ENCODE data around the gene BPIFB2. TPM values are rescaled to one million over a fixed set of nuclear protein-coding genes. Genes with fewer than 3 reads are reported as not detected.

The BPIFB2 gene
- total RNA-seq, 2 experiments from 2014 or later = not detected

DNA sequence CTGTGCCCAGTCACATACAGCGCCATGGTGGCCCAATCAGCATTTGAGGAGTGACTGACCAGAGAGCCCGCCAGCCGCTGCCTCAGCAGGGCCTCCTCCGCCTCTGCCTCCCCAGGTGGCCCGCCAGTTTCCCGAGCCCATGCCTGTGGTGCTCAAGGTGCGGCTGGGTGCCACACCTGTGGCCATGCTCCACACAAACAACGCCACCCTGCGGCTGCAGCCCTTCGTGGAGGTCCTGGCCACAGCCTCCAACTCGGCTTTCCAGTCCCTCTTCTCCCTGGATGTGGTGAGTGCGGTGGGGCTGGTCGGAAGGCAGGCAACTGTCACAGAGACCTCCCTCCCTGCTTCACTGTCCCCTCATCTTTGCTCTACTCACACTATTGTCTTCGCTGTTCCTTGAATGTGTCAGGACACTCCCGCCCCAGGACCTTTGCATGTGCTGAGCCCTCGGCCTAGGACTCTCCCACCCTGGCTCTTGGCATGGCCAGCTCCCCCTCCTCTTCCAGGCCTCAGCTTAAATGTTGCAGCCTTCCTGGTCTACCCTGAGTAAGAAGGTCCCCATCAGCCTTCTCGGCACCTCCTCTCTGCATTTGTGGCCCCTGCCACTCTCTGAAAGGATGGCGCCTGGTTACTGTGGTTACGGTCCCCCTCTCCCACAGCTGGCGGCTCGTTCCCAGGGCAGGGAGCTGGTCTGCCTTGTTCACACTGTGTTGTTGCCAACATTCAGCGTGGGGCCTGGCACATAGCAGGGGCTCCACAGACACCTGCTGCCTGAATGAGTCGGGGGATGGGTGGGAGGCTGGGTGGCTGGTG, 12.2 kb downstream of the BPIFB2 start:
- POLR2A ChIA-PET = no interaction called here
- Mint-ChIP-seq H3K9me3 (no peaks in the 10 kb centered on the region), H3K36me3 (ENCODE audit: low read depth) (no peaks in the 10 kb centered on the region), H3K27ac (no peak overlapping the region), H3K4me3 (no peak overlapping the region), H3K27me3 (no peaks in the 10 kb centered on the region), H3K4me1 (no peaks in the 10 kb centered on the region)
- CTCF ChIA-PET = no interaction called here
- DNase-seq = no peak

DNA sequence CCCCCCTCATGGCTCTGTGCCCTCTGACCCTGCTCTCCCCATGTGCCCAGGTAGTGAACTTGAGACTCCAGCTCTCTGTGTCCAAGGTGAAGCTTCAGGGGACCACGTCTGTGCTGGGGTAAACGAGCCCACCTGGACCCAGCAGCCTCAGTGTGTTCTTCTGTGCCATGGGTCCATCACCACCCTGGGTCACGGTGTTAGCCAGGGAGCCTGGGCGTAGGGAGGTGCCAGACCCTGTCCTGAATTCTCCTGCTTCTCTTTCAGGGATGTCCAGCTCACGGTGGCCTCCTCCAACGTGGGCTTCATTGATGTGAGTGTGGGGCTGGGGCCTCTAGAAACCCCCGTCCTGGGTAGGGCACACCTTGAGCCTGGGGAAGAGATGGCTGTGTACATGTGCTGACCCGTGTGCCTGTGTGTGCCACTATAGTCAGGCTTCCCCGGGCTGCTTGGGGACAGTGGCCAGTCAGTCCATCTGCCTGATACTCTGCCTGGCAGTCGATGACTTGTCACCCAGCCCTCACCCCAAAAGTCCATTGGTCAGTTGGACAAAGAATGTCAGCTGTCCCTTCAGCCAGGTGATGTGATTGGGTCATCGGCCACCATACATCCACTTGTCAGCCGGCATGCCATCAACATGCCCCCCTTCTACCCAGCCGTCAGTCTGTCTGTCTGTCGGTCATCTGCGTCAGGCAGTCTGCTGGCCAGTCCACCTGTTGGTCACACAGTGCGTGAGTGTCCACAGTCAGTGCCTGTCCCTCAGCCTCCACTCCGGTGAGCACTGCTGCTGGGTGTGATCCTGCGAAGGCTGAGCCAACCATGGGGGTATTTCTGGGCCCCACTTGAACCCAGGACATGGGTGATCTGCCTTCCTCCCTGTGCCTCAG, 13.0 kb downstream of the BPIFB2 start:
- no peak overlapping the region for H3K27ac Mint-ChIP-seq
- no peaks in the 10 kb centered on the region for H3K27me3 Mint-ChIP-seq
- no peaks in the 10 kb centered on the region for H3K36me3 Mint-ChIP-seq (ENCODE audit: low read depth)
- DNase-seq = no peak
- ChIA-PET CTCF (no interaction called here), POLR2A (no interaction called here)
- H3K4me1 Mint-ChIP-seq = no peaks in the 10 kb centered on the region
- no peaks in the 10 kb centered on the region for H3K9me3 Mint-ChIP-seq
- no peak overlapping the region for H3K4me3 Mint-ChIP-seq

DNA sequence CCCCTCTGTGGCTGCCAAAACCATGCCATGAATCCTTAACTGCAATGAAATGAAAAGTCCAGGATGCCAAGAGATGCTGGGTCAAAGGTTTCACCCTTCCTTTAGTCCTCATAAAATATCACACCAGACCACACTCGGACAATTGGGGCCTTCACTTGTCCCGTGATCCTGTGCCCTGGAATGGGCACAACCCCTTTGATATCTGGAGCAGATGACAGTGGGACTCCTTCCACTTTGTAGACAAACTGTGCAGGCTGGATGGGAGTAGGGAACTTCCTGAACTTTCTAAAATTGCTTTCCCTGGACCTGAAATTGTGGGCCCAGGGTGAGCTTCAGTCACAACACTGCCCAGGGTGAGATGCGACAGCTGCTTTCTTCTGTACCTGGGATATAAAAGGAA, 14.4 kb downstream of the BPIFB2 start:
- Mint-ChIP-seq H3K4me3 (no peak overlapping the region), H3K36me3 (ENCODE audit: low read depth) (no peaks in the 10 kb centered on the region), H3K9me3 (no peaks in the 10 kb centered on the region), H3K27ac (no peak overlapping the region), H3K4me1 (no peaks in the 10 kb centered on the region), H3K27me3 (no peaks in the 10 kb centered on the region)
- no peak for DNase-seq
- CTCF ChIA-PET = no interaction called here
- POLR2A ChIA-PET = no interaction called here

DNA sequence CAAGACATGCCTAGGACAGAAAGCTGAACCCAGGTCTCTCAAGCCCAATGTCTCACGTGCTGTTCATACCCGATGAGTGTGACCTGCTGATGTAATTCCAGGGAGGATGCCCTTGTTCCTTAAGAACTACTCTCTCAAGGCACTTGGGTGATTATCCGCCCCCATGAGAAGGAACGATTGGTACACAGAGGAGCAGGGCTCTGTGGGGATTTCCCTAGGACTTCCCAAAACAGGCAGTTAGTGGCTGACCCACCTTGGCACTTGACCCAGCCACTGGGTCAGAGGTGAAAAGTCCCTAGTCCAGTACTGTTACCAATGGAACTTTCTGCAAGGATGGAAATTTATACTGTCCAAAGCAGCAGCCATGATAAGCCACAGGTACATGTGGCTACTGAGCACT, 14.8 kb downstream of the BPIFB2 start:
- DNase-seq = no peak
- ChIA-PET CTCF (no interaction called here), POLR2A (no interaction called here)
- no peak overlapping the region for H3K27ac Mint-ChIP-seq
- no peaks in the 10 kb centered on the region for H3K4me1 Mint-ChIP-seq
- no peaks in the 10 kb centered on the region for H3K36me3 Mint-ChIP-seq (ENCODE audit: low read depth)
- no peaks in the 10 kb centered on the region for H3K9me3 Mint-ChIP-seq
- H3K27me3 Mint-ChIP-seq = no peaks in the 10 kb centered on the region
- H3K4me3 Mint-ChIP-seq = no peak overlapping the region

GRCh38 chr20:33022694-33023438, 15.4 kb downstream of the BPIFB2 start:
- no peaks in the 10 kb centered on the region for H3K27me3 Mint-ChIP-seq
- DNase-seq = no peak
- no peak overlapping the region for H3K27ac Mint-ChIP-seq
- no peaks in the 10 kb centered on the region for H3K4me1 Mint-ChIP-seq
- CTCF ChIA-PET = no interaction called here
- POLR2A ChIA-PET = no interaction called here
- H3K4me3 Mint-ChIP-seq = no peak overlapping the region
- no peaks in the 10 kb centered on the region for H3K9me3 Mint-ChIP-seq
- H3K36me3 Mint-ChIP-seq (ENCODE audit: low read depth) = no peaks in the 10 kb centered on the region

GRCh38 chr20:33023439-33024242, 16.1 kb downstream of the BPIFB2 start:
- Mint-ChIP-seq H3K4me3 (no peak overlapping the region), H3K9me3 (no peaks in the 10 kb centered on the region), H3K27ac (no peak overlapping the region), H3K27me3 (no peaks in the 10 kb centered on the region), H3K4me1 (no peaks in the 10 kb centered on the region), H3K36me3 (ENCODE audit: low read depth) (no peaks in the 10 kb centered on the region)
- no peak for DNase-seq
- ChIA-PET CTCF (no interaction called here), POLR2A (no interaction called here)

DNA sequence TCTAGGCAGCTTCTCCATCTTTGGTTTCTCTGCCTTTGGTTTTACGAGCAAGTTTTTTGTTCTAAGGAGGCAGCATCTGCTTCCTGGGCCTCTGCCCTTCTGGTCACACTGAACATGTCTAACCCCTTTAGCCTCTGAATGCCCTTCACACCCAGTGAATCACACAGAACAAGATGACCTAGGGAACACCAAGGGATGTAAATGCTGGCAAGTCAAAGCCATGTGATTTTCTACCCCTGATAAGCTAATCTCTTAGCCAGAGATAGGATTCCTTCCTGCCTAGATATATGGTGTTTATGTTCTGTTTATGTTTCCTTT, 16.7 kb downstream of the BPIFB2 start:
- Mint-ChIP-seq H3K9me3 (no peaks in the 10 kb centered on the region), H3K4me3 (no peak overlapping the region), H3K4me1 (no peaks in the 10 kb centered on the region), H3K27me3 (no peaks in the 10 kb centered on the region), H3K27ac (no peak overlapping the region), H3K36me3 (ENCODE audit: low read depth) (no peaks in the 10 kb centered on the region)
- no peak for DNase-seq
- ChIA-PET CTCF (no interaction called here), POLR2A (no interaction called here)

DNA sequence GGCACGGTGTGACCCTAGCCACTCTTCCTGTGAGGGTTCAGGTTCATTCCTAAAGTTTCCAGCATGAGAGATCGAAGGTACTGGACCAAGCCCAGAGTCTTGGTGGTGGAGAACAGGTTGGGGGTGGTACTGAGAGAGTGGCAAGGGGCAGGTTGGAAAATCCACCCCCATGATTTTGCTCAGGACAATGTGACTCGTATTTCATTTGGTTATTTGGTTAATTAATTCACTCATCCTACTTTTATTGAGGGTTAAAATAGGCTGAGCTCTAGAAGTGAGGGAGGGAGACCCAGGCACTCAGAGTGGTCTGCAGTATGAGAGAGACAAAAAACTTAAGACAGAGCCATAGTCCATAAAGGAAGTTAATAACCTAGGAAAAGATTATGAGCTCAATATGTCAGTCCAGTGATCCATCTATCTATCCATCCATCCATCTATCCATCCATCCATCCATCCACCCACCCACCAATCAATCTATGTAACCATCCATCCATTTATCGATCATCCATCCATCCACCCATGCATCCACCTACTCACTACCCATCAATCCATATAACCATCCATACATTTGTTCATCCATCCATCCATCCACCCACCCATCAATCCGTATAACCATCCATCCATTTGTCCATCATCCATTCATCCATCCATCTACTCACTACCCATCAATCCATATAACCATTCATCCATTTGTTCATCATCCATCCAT, 17.3 kb downstream of the BPIFB2 start:
- no peak overlapping the region for H3K27ac Mint-ChIP-seq
- H3K9me3 Mint-ChIP-seq = no peaks in the 10 kb centered on the region
- H3K27me3 Mint-ChIP-seq = no peaks in the 10 kb centered on the region
- no peak for DNase-seq
- ChIA-PET CTCF (no interaction called here), POLR2A (no interaction called here)
- no peak overlapping the region for H3K4me3 Mint-ChIP-seq
- no peaks in the 10 kb centered on the region for H3K4me1 Mint-ChIP-seq
- H3K36me3 Mint-ChIP-seq (ENCODE audit: low read depth) = no peaks in the 10 kb centered on the region

GRCh38 chr20:33025318-33025876, 17.9 kb downstream of the BPIFB2 start:
- H3K27ac Mint-ChIP-seq = no peak overlapping the region
- no peaks in the 10 kb centered on the region for H3K36me3 Mint-ChIP-seq (ENCODE audit: low read depth)
- CTCF ChIA-PET = no interaction called here
- no peak overlapping the region for H3K4me3 Mint-ChIP-seq
- POLR2A ChIA-PET = no interaction called here
- H3K27me3 Mint-ChIP-seq = no peaks in the 10 kb centered on the region
- no peak for DNase-seq
- H3K4me1 Mint-ChIP-seq = no peaks in the 10 kb centered on the region
- no peaks in the 10 kb centered on the region for H3K9me3 Mint-ChIP-seq

GRCh38 chr20:33026072-33026778, 18.7 kb downstream of the BPIFB2 start:
- no peaks in the 10 kb centered on the region for H3K27me3 Mint-ChIP-seq
- CTCF ChIA-PET = interaction anchor here (0.5 kb wide), 1 partner anchor 769 kb away, joined by 3 read pairs; no protein-coding TSS in a partner anchor
- no peaks in the 10 kb centered on the region for H3K9me3 Mint-ChIP-seq
- H3K4me1 Mint-ChIP-seq = no peaks in the 10 kb centered on the region
- no peak overlapping the region for H3K27ac Mint-ChIP-seq
- H3K36me3 Mint-ChIP-seq (ENCODE audit: low read depth) = no peaks in the 10 kb centered on the region
- H3K4me3 Mint-ChIP-seq = no peak overlapping the region
- DNase-seq = no peak
- POLR2A ChIA-PET = no interaction called here

DNA sequence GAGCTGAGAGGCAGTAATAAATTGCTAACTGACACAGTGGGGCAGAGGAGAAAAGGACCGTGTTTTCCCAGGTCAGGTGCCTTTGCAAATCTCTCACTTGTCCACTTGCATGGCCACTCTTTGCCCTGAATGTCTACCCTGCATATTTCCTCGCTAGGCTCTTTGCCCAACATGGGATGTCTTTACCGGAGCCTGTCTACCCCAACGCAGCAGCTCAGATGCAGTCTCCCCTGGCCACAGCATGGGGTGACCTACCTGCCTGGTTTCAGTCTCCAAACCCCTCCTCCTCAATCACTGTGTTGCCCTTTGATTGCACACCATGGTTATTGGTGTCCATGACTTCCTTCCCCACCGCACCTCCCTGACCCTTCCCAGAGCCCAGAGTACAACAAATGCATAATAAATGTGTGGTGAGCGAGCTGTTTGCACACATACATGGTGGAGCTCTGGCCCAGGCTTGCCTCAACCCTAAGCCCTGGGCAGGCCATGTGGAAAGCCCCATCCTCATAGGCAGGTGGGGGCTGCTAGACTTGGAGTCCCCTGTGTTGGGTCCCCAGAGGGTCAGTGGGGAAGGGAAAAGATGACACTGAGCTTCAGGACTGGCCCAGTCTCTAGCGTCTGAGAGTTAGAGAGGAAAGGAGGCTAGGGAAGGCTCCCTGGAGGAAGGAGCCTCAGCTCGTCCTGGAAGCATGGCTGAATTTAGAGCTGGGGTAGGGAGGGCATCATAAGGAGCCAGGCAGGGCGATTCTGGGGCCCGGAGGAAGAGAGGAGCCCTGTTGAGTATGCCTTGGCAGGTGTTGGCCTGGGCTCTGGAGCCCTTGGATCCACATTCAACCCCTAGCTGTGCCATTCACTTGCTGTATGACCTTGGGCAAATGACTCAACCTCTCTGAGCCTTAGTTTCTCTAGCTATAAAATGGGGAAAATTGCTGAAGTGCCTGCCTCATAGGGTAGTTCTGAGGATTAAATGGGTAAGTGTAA, 19.6 kb downstream of the BPIFB2 start:
- Mint-ChIP-seq H3K4me3 (no peak overlapping the region), H3K36me3 (ENCODE audit: low read depth) (no peaks in the 10 kb centered on the region), H3K4me1 (no peaks in the 10 kb centered on the region), H3K27me3 (no peaks in the 10 kb centered on the region), H3K9me3 (no peaks in the 10 kb centered on the region), H3K27ac (no peak overlapping the region)
- POLR2A ChIA-PET = no interaction called here
- CTCF ChIA-PET = interaction anchor here (0.5 kb wide), 1 partner anchor 770 kb away, joined by 3 read pairs; no protein-coding TSS in a partner anchor
- DNase-seq = no peak

All from activated CD4-positive, alpha-beta memory T cell treated with anti-CD3 and anti-CD28 coated beads, Interleukin-2, amount 10 ng/mL, durations not matched to agents 7 days and 5 days (primary cell).